ENCODE measurements around the gene PDE6A. TPM values are rescaled to one million over a fixed set of nuclear protein-coding genes. Genes with fewer than 3 reads are reported as not detected.
"Not testable (repeated sequence)": the region's sequence is repeated elsewhere in the genome, so short reads cannot be mapped to it uniquely, and the experiment has no call there.

PDE6A gene
- polyA plus RNA-seq, 2 of the 4 experiments (the other 2 are of a cell fraction): 0.28 to 0.35 TPM

DNA sequence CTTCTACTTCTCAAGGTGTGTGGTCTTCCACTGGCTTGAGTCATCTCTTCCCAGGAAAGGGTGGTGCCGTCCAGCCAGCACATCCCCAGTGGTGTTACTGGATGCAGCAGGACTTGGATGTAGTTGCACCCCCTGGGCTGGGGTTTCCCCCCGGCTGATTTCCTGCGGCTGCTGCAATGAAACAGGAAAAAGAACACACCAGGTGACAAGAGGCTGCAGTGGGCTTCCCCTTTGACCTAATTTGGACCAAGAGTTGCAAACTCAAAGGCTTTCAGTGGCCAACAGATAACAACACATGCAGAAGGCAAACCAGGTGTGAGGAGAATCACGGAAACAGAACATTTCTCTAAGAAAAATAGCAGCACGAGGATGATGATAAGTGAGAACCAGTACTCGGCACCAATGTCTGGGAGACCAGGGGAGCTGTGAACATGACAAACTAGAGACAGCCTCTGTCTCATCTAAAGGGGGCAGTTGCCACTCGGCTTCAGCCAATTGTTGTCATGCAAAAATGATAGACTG, 83.7 kb downstream of the PDE6A start (continued):
- no peak for TF ChIP-seq ZFP36 (IDR thresholded peaks at IDR 0.05; ENCODE audit: borderline replicate concordance, partially characterized antibody)
- TF ChIP-seq RARB (CRISPR knock-in tag; IDR thresholded peaks at IDR 0.05): no peak
- TF ChIP-seq RFX5 (IDR thresholded peaks at IDR 0.05): no peak
- TF ChIP-seq JUNB (IDR thresholded peaks at IDR 0.05): no peak
- TF ChIP-seq CHD4 (IDR thresholded peaks at IDR 0.05; ENCODE audit: borderline replicate concordance): no peak
- TF ChIP-seq PHF8 (IDR thresholded peaks at IDR 0.05; ENCODE audit: borderline replicate concordance, low read depth): no peak

DNA sequence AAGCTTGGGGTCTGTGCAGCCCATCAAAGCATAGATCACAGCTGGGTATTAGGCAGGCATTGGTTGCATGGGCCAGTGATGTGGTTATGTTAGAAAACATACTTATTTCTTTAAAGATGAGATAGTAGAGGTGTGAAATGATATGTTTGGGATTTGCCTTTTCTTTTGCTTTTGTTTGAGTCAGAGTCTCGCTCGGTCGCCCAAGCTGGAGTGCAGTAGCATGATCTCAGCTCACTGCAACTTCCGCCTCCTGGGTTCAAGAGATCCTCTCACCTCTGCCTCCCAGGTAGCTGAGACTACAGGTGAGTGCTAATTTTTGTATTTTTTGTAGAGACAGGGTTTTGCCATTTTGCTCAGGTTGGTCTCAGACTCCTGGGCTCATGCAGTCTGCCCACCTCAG, 84.8 kb downstream of the PDE6A start:
- DNase-seq (ENCODE audit: low read depth in 1 of 2, low spot score in 1 of 2) (no peak), ATAC-seq (no peak), FAIRE-seq (no peak)
- Histone ChIP-seq H3K9me3 (no peaks in the 10 kb centered on the region), H3K27ac (peak overlapping the region in 1 of 2 experiments; percentile 54; a peak in 1 of 6 replicates), H3K4me2 (no peak overlapping the region), H3K4me3 (no peak overlapping the region), H3K4me1 (peaks cover 27% of the 10 kb centered on the region)
- CTCF ChIA-PET: interaction anchor here (0.9 to 35.9 kb wide), 5 partner anchors 26 to 223 kb away, joined by 3 to 768 read pairs (median 7); partner anchors contain the start of genes HMGXB3, SLC26A2 and TIGD6
- TF ChIP-seq EP300 (IDR thresholded peaks at IDR 0.05) (no peak), JUNB (IDR thresholded peaks at IDR 0.05) (no peak), EHF (CRISPR knock-in tag; IDR thresholded peaks at IDR 0.05) (no peak), POLR2A (IDR thresholded peaks at IDR 0.05; ENCODE audit: low read length) (no peak), RARB (CRISPR knock-in tag; IDR thresholded peaks at IDR 0.05) (no peak), NPAS2 (CRISPR knock-in tag; IDR thresholded peaks at IDR 0.05; ENCODE audit: borderline replicate concordance) (no peak), GATA3 (IDR thresholded peaks at IDR 0.05; ENCODE audit: borderline replicate concordance) (no peak), ESRRA (IDR thresholded peaks at IDR 0.05; ENCODE audit: borderline replicate concordance, low read length) (no peak), HOXB13 (CRISPR knock-in tag; IDR thresholded peaks at IDR 0.05; ENCODE audit: low read depth) (no peak), RNF2 (IDR thresholded peaks at IDR 0.05; ENCODE audit: borderline replicate concordance, low read depth) (no peak), FOXS1 (CRISPR knock-in tag; IDR thresholded peaks at IDR 0.05) (no peak), RAD21 (conservative IDR thresholded peaks at IDR 0.05 in 1 of 2, IDR thresholded peaks at IDR 0.05 in 1 of 2) (no peak), KDM1A (IDR thresholded peaks at IDR 0.05; ENCODE audit: low read depth) (no peak), RCOR1 (IDR thresholded peaks at IDR 0.05; ENCODE audit: low read depth, low read length) (no peak), EHMT2 (IDR thresholded peaks at IDR 0.05; ENCODE audit: low read depth) (no peak)
- TF ChIP-seq, protein P1, sequence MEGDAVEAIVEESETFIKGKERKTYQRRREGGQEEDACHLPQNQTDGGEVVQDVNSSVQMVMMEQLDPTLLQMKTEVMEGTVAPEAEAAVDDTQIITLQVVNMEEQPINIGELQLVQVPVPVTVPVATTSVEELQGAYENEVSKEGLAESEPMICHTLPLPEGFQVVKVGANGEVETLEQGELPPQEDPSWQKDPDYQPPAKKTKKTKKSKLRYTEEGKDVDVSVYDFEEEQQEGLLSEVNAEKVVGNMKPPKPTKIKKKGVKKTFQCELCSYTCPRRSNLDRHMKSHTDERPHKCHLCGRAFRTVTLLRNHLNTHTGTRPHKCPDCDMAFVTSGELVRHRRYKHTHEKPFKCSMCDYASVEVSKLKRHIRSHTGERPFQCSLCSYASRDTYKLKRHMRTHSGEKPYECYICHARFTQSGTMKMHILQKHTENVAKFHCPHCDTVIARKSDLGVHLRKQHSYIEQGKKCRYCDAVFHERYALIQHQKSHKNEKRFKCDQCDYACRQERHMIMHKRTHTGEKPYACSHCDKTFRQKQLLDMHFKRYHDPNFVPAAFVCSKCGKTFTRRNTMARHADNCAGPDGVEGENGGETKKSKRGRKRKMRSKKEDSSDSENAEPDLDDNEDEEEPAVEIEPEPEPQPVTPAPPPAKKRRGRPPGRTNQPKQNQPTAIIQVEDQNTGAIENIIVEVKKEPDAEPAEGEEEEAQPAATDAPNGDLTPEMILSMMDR (IDR thresholded peaks at IDR 0.05): no peak
- POLR2A ChIA-PET: no interaction called here
- WGBS (ENCODE audit: missing lambda C conversion rate): 95% methylated on average over 4 of the region's 4 CpGs

DNA sequence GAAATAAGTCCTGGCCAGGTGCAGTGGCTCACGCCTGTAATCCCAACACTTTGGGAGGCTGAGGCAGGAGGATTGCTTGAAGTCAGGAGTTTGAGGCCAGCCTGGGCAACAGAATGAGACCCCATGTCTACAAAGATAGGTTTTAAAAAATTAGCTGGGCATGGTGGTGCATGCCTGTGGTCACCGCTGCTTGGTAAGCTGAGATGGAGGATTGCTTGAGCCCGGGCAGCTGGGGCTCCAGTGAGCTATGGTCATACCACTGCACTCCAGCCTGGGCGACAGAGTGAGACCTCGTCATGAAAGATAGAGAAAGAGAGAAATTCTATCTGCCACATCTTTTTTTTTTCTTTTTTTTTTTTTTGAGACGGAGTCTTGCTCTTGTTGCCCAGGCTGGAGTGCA, 86.1 kb downstream of the PDE6A start:
- CTCF ChIA-PET: interaction anchor here (0.7 to 35.9 kb wide), 5 partner anchors 9 to 132 kb away, joined by 3 to 768 read pairs (median 7); partner anchors contain the start of genes PDE6A and SLC26A2
- H3K4me2 ChIP-seq; H3K9me3 ChIP-seq; POLR2A ChIA-PET; ATAC-seq; FAIRE-seq; H3K4me3 ChIP-seq; DNase-seq (ENCODE audit: low read depth in 1 of 2, low spot score in 1 of 2): not testable (repeated sequence)
- H3K27ac ChIP-seq: peak overlapping the region in 1 of 2 experiments; percentile 75; a peak in 1 of 6 replicates
- 91% methylated on average over 6 of the region's 6 CpGs for WGBS (ENCODE audit: missing lambda C conversion rate)
- H3K4me1 ChIP-seq: peaks cover 27% of the 10 kb centered on the region

DNA sequence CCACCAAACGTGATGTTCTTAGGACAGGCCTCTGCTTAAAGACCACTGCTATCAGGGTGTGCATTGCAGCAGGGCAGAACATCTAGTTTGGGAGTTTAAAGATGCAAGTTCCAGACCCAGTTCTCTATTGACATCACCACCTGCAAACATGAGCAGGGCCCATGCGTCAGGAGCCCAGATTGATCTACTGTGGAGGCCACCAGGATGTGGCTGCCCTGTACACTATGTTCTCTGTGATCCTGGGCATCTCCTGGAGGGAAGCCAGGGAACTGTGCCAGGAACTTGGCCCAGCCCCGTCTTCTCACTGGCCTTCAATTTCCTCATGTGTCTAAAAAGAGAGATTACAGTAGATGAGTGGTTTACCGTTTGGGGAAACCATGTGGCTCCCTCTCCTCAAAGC, 87.1 kb downstream of the PDE6A start:
- peaks cover 31% of the 10 kb centered on the region for H3K4me1 ChIP-seq
- WGBS (ENCODE audit: missing lambda C conversion rate): 39% methylated on average over 4 of the region's 4 CpGs
- peak; percentile 46 to 66; a peak in 4 of 6 replicates for ATAC-seq
- no peaks in the 10 kb centered on the region for H3K9me3 ChIP-seq
- H3K27ac ChIP-seq: peak overlapping the region; percentile 34 to 75; a peak in 2 of 6 replicates
- no peak for FAIRE-seq
- H3K4me3 ChIP-seq: no peak overlapping the region
- peak overlapping the region; percentile 20 for H3K4me2 ChIP-seq
- ChIA-PET CTCF (interaction anchor here (0.7 to 35.9 kb wide), 5 partner anchors 8 to 337 kb away, joined by 3 to 768 read pairs (median 5); partner anchors contain the start of gene SLC26A2), POLR2A (no interaction called here)
- peak in 1 of 2 experiments; percentile 58 for DNase-seq (ENCODE audit: low read depth in 1 of 2, low spot score in 1 of 2)
- no peak for TF ChIP-seq RAD21 (conservative IDR thresholded peaks at IDR 0.05 in 1 of 2, IDR thresholded peaks at IDR 0.05 in 1 of 2)
- TF ChIP-seq EHF (CRISPR knock-in tag; IDR thresholded peaks at IDR 0.05): no peak
- TF ChIP-seq, protein P2, sequence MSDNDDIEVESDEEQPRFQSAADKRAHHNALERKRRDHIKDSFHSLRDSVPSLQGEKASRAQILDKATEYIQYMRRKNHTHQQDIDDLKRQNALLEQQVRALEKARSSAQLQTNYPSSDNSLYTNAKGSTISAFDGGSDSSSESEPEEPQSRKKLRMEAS (IDR thresholded peaks at IDR 0.05): peak; percentile 37; the same call in 1 of the 2 replicates
- TF ChIP-seq, protein P3, sequence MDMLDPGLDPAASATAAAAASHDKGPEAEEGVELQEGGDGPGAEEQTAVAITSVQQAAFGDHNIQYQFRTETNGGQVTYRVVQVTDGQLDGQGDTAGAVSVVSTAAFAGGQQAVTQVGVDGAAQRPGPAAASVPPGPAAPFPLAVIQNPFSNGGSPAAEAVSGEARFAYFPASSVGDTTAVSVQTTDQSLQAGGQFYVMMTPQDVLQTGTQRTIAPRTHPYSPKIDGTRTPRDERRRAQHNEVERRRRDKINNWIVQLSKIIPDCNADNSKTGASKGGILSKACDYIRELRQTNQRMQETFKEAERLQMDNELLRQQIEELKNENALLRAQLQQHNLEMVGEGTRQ (IDR thresholded peaks at IDR 0.05): no peak

Measured in A549 (cell line).